Fibroblast of lung (primary cell): Measurements from ENCODE around the gene TCP11L2. TPM values are rescaled to one million over a fixed set of nuclear protein-coding genes. Genes with fewer than 3 reads are reported as not detected.

Experiments used
- DNase-seq, 2 donors: peaks; one replicate each; pipeline versions ENCODE4 v3.0.0 to v3.0.0-alpha.2; 2010; ENCODE audit warnings: low read depth in 2 of 2
- H2AFZ ChIP-seq: 2 replicates; pipeline ENCODE4 v1.5.1; 2012; ENCODE audit warnings: low read length, control low read depth, inconsistent platforms
- H3K27ac ChIP-seq: 2 replicates; pipeline ENCODE4 v1.5.1; 2011; ENCODE audit warnings: low read length, control low read depth; ENCODE audit not compliant: insufficient read depth
- H3K27me3 ChIP-seq: 2 replicates; pipeline ENCODE4 v1.5.1; 2011; ENCODE audit warnings: mild to moderate bottlenecking, low read length; ENCODE audit not compliant: control insufficient read depth, insufficient read depth
- H3K36me3 ChIP-seq: 2 replicates; pipeline ENCODE4 v1.5.1; 2011; ENCODE audit warnings: low read length; ENCODE audit not compliant: control insufficient read depth, insufficient read depth
- H3K4me1 ChIP-seq: 2 replicates; pipeline ENCODE4 v1.5.1; 2011; ENCODE audit warnings: low read length; ENCODE audit not compliant: control insufficient read depth, insufficient read depth; ENCODE audit errors: extremely low read depth
- H3K4me2 ChIP-seq: 2 replicates; pipeline ENCODE4 v1.5.1; 2011; ENCODE audit warnings: low read length, control low read depth; ENCODE audit not compliant: insufficient read depth; ENCODE audit errors: extremely low read depth
- H3K4me3 ChIP-seq, 4 experiments: fragments of 200-600 bp in 1 of 4; sonication (generic) in 1 of 4; replicated peaks in 1 of 4; 2 replicates each; pipeline ENCODE4 v1.5.1; 2011 to 2016; ENCODE audit warnings: low read length in 4 of 4, low read depth in 3 of 4, mild to moderate bottlenecking in 3 of 4, control low read depth in 2 of 4, inconsistent platforms in 1 of 4, mixed read lengths in 1 of 4; ENCODE audit not compliant: insufficient read depth in 1 of 4; ENCODE audit errors: control extremely low read depth in 1 of 4
- H3K79me2 ChIP-seq: 2 replicates; pipeline ENCODE4 v1.5.1; 2012; ENCODE audit warnings: mild to moderate bottlenecking, low read length, inconsistent platforms; ENCODE audit not compliant: control insufficient read depth, insufficient read depth
- H3K9ac ChIP-seq: 2 replicates; pipeline ENCODE4 v1.5.1; 2011; ENCODE audit warnings: mild to moderate bottlenecking, low read length, control low read depth; ENCODE audit not compliant: insufficient read depth
- H3K9me3 ChIP-seq: 2 replicates; pipeline ENCODE4 v1.5.1; 2012; ENCODE audit warnings: low read depth, low read length; ENCODE audit not compliant: control insufficient read depth, insufficient read depth
- H4K20me1 ChIP-seq: 2 replicates; pipeline ENCODE4 v1.5.1; 2011; ENCODE audit warnings: low read length; ENCODE audit not compliant: control insufficient read depth, insufficient read depth; ENCODE audit errors: extremely low read depth
- CTCF ChIP-seq, 2 donors: IDR thresholded peaks in 1 of 2; conservative IDR thresholded peaks in 1 of 2; 1 replicate in 1 of 2; 2 replicates in 1 of 2; pipeline ENCODE4 v1.5.1; 2011 to 2012; ENCODE audit warnings: low read length in 2 of 2, control low read depth in 1 of 2, inconsistent platforms in 1 of 2, low read depth in 1 of 2, mild to moderate bottlenecking in 1 of 2
- EZH2 ChIP-seq: IDR thresholded peaks from 2 replicates; pipeline ENCODE4 v1.5.1; 2012; ENCODE audit warnings: low read length, control low read depth, mild to moderate bottlenecking; ENCODE audit errors: missing control alignments
- polyA plus RNA-seq, 2 donors: library from polyadenylated mRNA; depleted of rRNA in 1 of 2; stranded (reverse) in 1 of 2; unstranded in 1 of 2; fragments of >200 nt; gene quantifications; 2 replicates each; pipeline ENCODE4 v1.2.1, GENCODE V29; 2011 to 2012; ENCODE audit warnings: missing spikeins in 1 of 2
- total RNA-seq: library from RNA; depleted of rRNA; stranded (reverse); fragments of >200 nt; gene quantifications from 2 replicates; pipeline ENCODE4 v1.2.1, GENCODE V29; 2014

The TCP11L2 gene
- total and polyA plus RNA-seq, 2 donors (not counting 1 experiment from before 2014, with no cell fraction given) = 23.6 to 82.6 TPM

- peak in 1 of 2 donors; percentile 15 for DNase-seq
- Histone ChIP-seq H3K9ac (no peak overlapping the region), H3K79me2 (no peaks in the 10 kb centered on the region)
Observed at GRCh38 chr12:106305376-106305775, 2.8 kb downstream of the TCP11L2 start.

GRCh38 chr12:106307181-106307580, 4.6 kb downstream of the TCP11L2 start:
- H3K36me3 ChIP-seq = no peaks in the 10 kb centered on the region
- TF ChIP-seq EZH2 (no peak), CTCF (conservative IDR thresholded peaks at IDR 0.05 in 1 of 2, IDR thresholded peaks at IDR 0.05 in 1 of 2; ENCODE audit: low read depth in 1 of 2, low read length in 2 of 2) (no peak)
- no peaks in the 10 kb centered on the region for H3K27me3 ChIP-seq
- no peak for DNase-seq
- no peaks in the 10 kb centered on the region for H4K20me1 ChIP-seq
- no peak overlapping the region for H3K9ac ChIP-seq
- no peak overlapping the region for H3K27ac ChIP-seq
- no peak overlapping the region for H2AFZ ChIP-seq
- H3K4me1 ChIP-seq = peaks cover 8% of the 10 kb centered on the region
- no peaks in the 10 kb centered on the region for H3K9me3 ChIP-seq
- H3K4me2 ChIP-seq = no peak overlapping the region
- no peak overlapping the region for H3K4me3 ChIP-seq
- H3K79me2 ChIP-seq = no peaks in the 10 kb centered on the region

More at GRCh38 chr12:106305376-106305775, 2.8 kb downstream of the TCP11L2 start:
- Histone ChIP-seq H3K4me2 (no peak overlapping the region), H3K4me3 (no peak overlapping the region), H3K27me3 (no peaks in the 10 kb centered on the region), H3K4me1 (peaks cover 10% of the 10 kb centered on the region), H3K9me3 (no peaks in the 10 kb centered on the region), H3K27ac (no peak overlapping the region), H2AFZ (no peak overlapping the region), H3K36me3 (no peaks in the 10 kb centered on the region), H4K20me1 (no peaks in the 10 kb centered on the region)
- no peak for TF ChIP-seq EZH2
- TF ChIP-seq CTCF (conservative IDR thresholded peaks at IDR 0.05 in 1 of 2, IDR thresholded peaks at IDR 0.05 in 1 of 2; ENCODE audit: low read depth in 1 of 2, low read length in 2 of 2) = no peak

- H3K4me3 ChIP-seq = no peak overlapping the region
- no peaks in the 10 kb centered on the region for H4K20me1 ChIP-seq
- no peak for DNase-seq
- H3K27ac ChIP-seq = no peak overlapping the region
- no peaks in the 10 kb centered on the region for H3K27me3 ChIP-seq
- no peaks in the 10 kb centered on the region for H3K9me3 ChIP-seq
- peaks cover 8% of the 10 kb centered on the region for H3K4me1 ChIP-seq
- no peak overlapping the region for H3K4me2 ChIP-seq
- TF ChIP-seq CTCF (conservative IDR thresholded peaks at IDR 0.05 in 1 of 2, IDR thresholded peaks at IDR 0.05 in 1 of 2; ENCODE audit: low read depth in 1 of 2, low read length in 2 of 2) = no peak
- TF ChIP-seq EZH2 = no peak
- H3K9ac ChIP-seq = no peak overlapping the region
- no peaks in the 10 kb centered on the region for H3K79me2 ChIP-seq
- H3K36me3 ChIP-seq = no peaks in the 10 kb centered on the region
- H2AFZ ChIP-seq = no peak overlapping the region
Observed at GRCh38 chr12:106308121-106308520, 5.6 kb downstream of the TCP11L2 start.
